ENCODE results near the gene ZFAND2B.

DNA sequence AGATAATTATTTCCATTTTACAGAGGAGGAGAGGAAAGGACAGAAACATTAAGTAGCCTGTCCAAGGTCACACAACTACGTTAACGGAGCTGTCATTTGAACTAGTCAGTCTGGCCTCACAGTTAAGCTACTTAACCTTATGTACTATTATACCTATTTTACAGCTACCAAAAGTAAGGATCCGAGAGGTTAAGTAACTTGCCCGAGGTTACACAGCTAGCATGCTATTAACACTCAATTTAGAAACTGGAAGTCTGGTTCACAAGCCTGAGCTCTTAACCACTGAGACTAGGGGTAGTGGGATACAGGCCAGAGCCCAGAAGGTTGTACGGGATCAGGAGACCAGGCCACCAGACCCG lies 38.2 kb downstream of the ZFAND2B start:
- no peak for TF ChIP-seq POLR2A (IDR thresholded peaks at IDR 0.05; ENCODE audit: low read depth, low read length)
- no peak for TF ChIP-seq TAF1 (IDR thresholded peaks at IDR 0.05; ENCODE audit: low read depth, low read length)
- no peak for TF ChIP-seq POLR2AphosphoS5 (IDR thresholded peaks at IDR 0.05; ENCODE audit: low read depth, low read length)
- TF ChIP-seq PAX5 (IDR thresholded peaks at IDR 0.05; ENCODE audit: insufficient read depth, low read length, severe bottlenecking), result no peak
- TF ChIP-seq SPI1 (IDR thresholded peaks at IDR 0.05; ENCODE audit: low read depth, low read length), result no peak
